GM12878 (cell line): ENCODE data around the gene DHRS9.

Experiments
- EZH2 ChIP-seq: IDR thresholded peaks from 2 replicates; pipeline ENCODE4 v1.6.1; 2012; ENCODE audit warnings: low read depth, mild to moderate bottlenecking, control low read depth, inconsistent platforms, low read length, borderline replicate concordance; ENCODE audit not compliant: control insufficient read depth
- POLR2A ChIP-seq: IDR thresholded peaks from 2 replicates; pipeline ENCODE4 v1.6.1; 2011; ENCODE audit warnings: low read depth, mild to moderate bottlenecking, low read length
- STAT3 ChIP-seq: IDR thresholded peaks from 2 replicates; pipeline ENCODE4 v1.6.1; 2011; ENCODE audit warnings: low read depth, low read length, improper control_type of control experiment
- TF ChIP-seq, protein P1 (sequence below): IDR thresholded peaks from 2 replicates; pipeline ENCODE4 v1.6.1; 2011; ENCODE audit warnings: borderline replicate concordance, low read depth, mild to moderate bottlenecking, moderate library complexity, mixed read lengths, low read length; ENCODE audit not compliant: insufficient read depth; ENCODE audit errors: extremely low read length
- TF ChIP-seq, protein P2 (sequence below), 3 experiments: IDR thresholded peaks in 2 of 3; conservative IDR thresholded peaks in 1 of 3; 2 replicates each; pipeline ENCODE4 v1.5.1; 2011; ENCODE audit warnings: low read depth in 3 of 3, low read length in 3 of 3, mild to moderate bottlenecking in 3 of 3, control low read depth in 2 of 3, moderate library complexity in 2 of 3, inconsistent platforms in 1 of 3, mixed read lengths in 1 of 3; ENCODE audit not compliant: control insufficient read depth in 2 of 3, insufficient read depth in 1 of 3; ENCODE audit errors: extremely low read depth in 1 of 3

DNA sequence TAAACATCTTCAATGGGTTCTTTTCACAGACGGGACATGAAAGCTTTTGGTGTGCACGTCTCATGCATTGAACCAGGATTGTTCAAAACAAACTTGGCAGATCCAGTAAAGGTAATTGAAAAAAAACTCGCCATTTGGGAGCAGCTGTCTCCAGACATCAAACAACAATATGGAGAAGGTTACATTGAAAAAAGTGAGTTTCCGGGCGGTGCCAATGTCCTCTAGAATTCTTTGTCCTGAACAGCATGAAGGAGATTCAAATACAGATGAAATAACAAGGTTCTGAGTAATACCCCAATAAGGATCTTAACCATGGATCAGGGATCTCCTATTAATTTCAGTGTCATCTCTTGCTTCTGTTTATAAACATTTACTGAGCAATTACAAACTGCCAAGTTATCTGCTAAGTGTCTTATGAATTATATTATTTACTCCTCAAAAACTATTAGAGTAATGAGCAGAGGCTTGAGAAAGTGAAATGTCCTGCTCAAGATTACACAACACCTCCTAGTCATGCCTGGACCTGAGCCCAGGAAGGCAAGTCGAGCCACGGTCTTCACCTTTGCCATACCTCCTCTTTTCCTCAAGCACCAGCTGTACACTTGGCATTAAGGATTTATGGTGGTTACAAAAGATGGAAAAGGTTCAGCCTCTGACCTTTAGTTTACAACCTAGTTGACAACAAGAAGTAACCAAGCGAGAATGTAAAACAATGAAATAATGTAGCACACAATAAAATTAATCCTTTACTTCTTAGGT, 22.6 kb downstream of the DHRS9 start:
- TF ChIP-seq, protein P1, sequence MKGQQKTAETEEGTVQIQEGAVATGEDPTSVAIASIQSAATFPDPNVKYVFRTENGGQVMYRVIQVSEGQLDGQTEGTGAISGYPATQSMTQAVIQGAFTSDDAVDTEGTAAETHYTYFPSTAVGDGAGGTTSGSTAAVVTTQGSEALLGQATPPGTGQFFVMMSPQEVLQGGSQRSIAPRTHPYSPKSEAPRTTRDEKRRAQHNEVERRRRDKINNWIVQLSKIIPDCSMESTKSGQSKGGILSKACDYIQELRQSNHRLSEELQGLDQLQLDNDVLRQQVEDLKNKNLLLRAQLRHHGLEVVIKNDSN: no peak
- no peak for TF ChIP-seq EZH2
- TF ChIP-seq POLR2A: no peak
- TF ChIP-seq STAT3: no peak
- TF ChIP-seq, protein P2, sequence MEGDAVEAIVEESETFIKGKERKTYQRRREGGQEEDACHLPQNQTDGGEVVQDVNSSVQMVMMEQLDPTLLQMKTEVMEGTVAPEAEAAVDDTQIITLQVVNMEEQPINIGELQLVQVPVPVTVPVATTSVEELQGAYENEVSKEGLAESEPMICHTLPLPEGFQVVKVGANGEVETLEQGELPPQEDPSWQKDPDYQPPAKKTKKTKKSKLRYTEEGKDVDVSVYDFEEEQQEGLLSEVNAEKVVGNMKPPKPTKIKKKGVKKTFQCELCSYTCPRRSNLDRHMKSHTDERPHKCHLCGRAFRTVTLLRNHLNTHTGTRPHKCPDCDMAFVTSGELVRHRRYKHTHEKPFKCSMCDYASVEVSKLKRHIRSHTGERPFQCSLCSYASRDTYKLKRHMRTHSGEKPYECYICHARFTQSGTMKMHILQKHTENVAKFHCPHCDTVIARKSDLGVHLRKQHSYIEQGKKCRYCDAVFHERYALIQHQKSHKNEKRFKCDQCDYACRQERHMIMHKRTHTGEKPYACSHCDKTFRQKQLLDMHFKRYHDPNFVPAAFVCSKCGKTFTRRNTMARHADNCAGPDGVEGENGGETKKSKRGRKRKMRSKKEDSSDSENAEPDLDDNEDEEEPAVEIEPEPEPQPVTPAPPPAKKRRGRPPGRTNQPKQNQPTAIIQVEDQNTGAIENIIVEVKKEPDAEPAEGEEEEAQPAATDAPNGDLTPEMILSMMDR (IDR thresholded peaks at IDR 0.05 in 2 of 3, conservative IDR thresholded peaks at IDR 0.05 in 1 of 3; ENCODE audit: control insufficient read depth in 2 of 3, extremely low read depth in 1 of 3, insufficient read depth in 1 of 3, low read depth in 3 of 3, low read length in 3 of 3): no peak
